H1 (cell line): ENCODE measurements around the gene ZNF227. TPM values are rescaled to one million over a fixed set of nuclear protein-coding genes. Genes with fewer than 3 reads are reported as not detected.

Experiments used
- CHD1 ChIP-seq: IDR thresholded peaks from 2 replicates; pipeline ENCODE4 v1.6.1; 2012; ENCODE audit warnings: low read depth, low read length, improper control_type of control experiment
- NANOG ChIP-seq: IDR thresholded peaks from 2 replicates; pipeline ENCODE4 v1.6.1; 2011; ENCODE audit warnings: low read length, low read depth, mild to moderate bottlenecking, inconsistent platforms; ENCODE audit not compliant: insufficient read depth, poor library complexity, severe bottlenecking
- TAF7 ChIP-seq: optimal IDR thresholded peaks from 2 replicates; pipeline ENCODE3; 2011; ENCODE audit warnings: low read depth, mild to moderate bottlenecking, inconsistent platforms, low read length, moderate library complexity, borderline replicate concordance
- TEAD4 ChIP-seq: IDR thresholded peaks from 2 replicates; pipeline ENCODE4 v1.6.1; 2012; ENCODE audit warnings: low read depth, low read length, inconsistent platforms, mixed read lengths
- polyA plus RNA-seq, 7 experiments: library from polyadenylated mRNA; depleted of rRNA in 3 of 7; stranded (reverse) in 5 of 7; unstranded in 2 of 7; fragments of >200 nt in 5 of 7; fragments of 200-250 nt in 2 of 7; gene quantifications; 1 replicate in 5 of 7; 2 replicates in 1 of 7; 4 replicates in 1 of 7; pipeline versions ENCODE4 v1.2.1 to v1.2.3, GENCODE V29; 2011 to 2013; ENCODE audit warnings: missing spikeins in 2 of 7, mixed read lengths in 2 of 7
- total RNA-seq: library from RNA; stranded (reverse); fragmentation: NEBNext Ultra II Directional; extraction: Animal tissue kit (Norgen Biotek cat#: 25700); gene quantifications from 2 replicates; pipeline ENCODE4 v1.2.1, GENCODE V29; 2021

ZNF227 gene
- total and polyA plus RNA-seq, 2 of the 8 experiments (the other 6 are each of a cell fraction or from before 2014, with no cell fraction given): 4.9 to 23.9 TPM

DNA sequence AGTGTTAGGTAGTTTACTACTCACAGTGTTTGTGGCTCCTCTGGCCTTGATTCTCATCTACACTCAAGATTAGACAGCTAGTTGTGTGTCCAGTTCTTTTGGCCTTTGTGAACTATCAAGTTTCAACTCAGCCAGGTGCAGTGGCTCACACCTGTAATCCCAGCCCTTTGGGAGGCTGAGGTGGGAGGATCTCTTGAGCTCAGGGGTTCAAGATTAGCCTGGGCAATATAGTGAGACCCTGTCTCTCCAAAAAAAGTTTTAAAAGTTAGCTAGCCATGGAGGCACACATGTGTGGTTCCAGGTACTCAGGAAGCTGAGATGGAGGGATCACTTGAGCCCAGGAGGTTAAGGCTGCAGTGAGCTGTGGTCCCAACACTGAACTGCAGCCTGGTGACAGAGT is 31.4 kb upstream of the ZNF227 start (continued):
- TF ChIP-seq TEAD4 (no peak), CHD1 (no peak), TAF7 (no peak), NANOG (no peak)
